Uterus (tissue), 2 donors: Measurements from ENCODE around the gene KATNBL1.

ENCODE experiments used
- CTCF ChIP-seq, 4 experiments: fragments of 200-600 bp in 2 of 4; fragments of 450-650 bp in 2 of 4; sonication (generic) in 2 of 4; IDR thresholded peaks; one replicate each; pipeline ENCODE4 v1.5.1; 2016 to 2019; ENCODE audit warnings: antibody characterized with exemption in 4 of 4, mild to moderate bottlenecking in 2 of 4, moderate library complexity in 1 of 4
- POLR2A ChIP-seq, 2 donors: fragments of 450-650 bp; IDR thresholded peaks; one replicate each; pipeline ENCODE4 v1.6.1; 2016; ENCODE audit warnings: antibody characterized with exemption in 2 of 2, mild to moderate bottlenecking in 1 of 2, moderate library complexity in 1 of 2

GRCh38 chr15:34242331-34242710 lies 32.4 kb upstream of the KATNBL1 start:
- TF ChIP-seq POLR2A (IDR thresholded peaks at IDR 0.05) (no peak), CTCF (IDR thresholded peaks at IDR 0.05) (no peak)
